ENCODE measurements around the gene MORN1.

GRCh38 chr1:2314803-2315673 lies 76.3 kb downstream of the MORN1 start:
- TF ChIP-seq, protein P1, sequence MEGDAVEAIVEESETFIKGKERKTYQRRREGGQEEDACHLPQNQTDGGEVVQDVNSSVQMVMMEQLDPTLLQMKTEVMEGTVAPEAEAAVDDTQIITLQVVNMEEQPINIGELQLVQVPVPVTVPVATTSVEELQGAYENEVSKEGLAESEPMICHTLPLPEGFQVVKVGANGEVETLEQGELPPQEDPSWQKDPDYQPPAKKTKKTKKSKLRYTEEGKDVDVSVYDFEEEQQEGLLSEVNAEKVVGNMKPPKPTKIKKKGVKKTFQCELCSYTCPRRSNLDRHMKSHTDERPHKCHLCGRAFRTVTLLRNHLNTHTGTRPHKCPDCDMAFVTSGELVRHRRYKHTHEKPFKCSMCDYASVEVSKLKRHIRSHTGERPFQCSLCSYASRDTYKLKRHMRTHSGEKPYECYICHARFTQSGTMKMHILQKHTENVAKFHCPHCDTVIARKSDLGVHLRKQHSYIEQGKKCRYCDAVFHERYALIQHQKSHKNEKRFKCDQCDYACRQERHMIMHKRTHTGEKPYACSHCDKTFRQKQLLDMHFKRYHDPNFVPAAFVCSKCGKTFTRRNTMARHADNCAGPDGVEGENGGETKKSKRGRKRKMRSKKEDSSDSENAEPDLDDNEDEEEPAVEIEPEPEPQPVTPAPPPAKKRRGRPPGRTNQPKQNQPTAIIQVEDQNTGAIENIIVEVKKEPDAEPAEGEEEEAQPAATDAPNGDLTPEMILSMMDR (IDR thresholded peaks at IDR 0.05; ENCODE audit: poor library complexity, severe bottlenecking), result peak; percentile 58
- no peak for TF ChIP-seq TAF1 (IDR thresholded peaks at IDR 0.05; ENCODE audit: low read depth)
- TF ChIP-seq MXI1 (conservative IDR thresholded peaks at IDR 0.05; ENCODE audit: poor library complexity, severe bottlenecking), result no peak
- TF ChIP-seq POLR2AphosphoS5 (IDR thresholded peaks at IDR 0.05), result no peak

Measured in neural cell (in vitro differentiated cells).